ENCODE data around the gene FPGS. TPM values are rescaled to one million over a fixed set of nuclear protein-coding genes. Genes with fewer than 3 reads are reported as not detected.
"Not testable (repeated sequence)": the region's sequence is repeated elsewhere in the genome, so short reads cannot be mapped to it uniquely, and the experiment has no call there.

Gene FPGS
- total RNA-seq, 1 experiment from 2014 or later: 81.7 TPM

DNA sequence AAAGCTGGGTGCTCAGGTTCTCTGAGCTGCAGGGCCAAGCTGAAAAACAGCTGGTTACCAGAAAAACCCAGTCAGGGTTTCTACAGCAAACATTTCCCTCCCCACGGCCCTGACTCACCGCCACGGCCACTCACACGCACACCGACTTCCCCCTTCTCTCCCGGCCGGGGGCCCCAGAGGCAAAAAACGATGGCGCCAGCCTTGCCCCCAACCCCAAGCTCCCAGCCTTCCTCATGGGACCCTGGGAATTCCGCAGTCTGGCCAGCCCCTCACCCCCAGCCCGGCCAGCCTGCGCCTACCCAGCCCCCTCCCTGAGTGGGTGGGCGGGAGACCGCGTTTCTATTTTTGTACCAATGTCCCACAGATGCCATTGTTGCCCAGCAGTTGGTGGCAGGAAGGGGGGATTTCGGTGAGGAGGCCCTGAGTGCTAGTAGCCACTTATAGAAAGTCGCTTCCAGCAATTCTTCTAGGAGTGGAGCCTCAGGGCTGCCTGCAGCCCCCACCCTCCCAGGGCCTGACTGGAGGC is 33.4 kb downstream of the FPGS start:
- no peak for DNase-seq (ENCODE audit: low spot score)
- no peak for ATAC-seq
- ChIA-PET POLR2A (no interaction called here), CTCF (interaction anchor here (0.7 to 1.9 kb wide), 3 partner anchors 10 to 101 kb away, joined by 3 to 6 read pairs (median 6); partner anchors contain the start of gene TOR2A)
- Mint-ChIP-seq H3K27me3 (ENCODE audit: low read depth) (no peaks in the 10 kb centered on the region), H3K27ac (no peak overlapping the region), H3K4me1 (peaks cover 5% of the 10 kb centered on the region), H3K36me3 (no peaks in the 10 kb centered on the region), H3K4me3 (no peak overlapping the region), H3K9me3 (no peaks in the 10 kb centered on the region)
- TF ChIP-seq FOXP1 (CRISPR knock-in tag; IDR thresholded peaks at IDR 0.05; ENCODE audit: borderline replicate concordance): no peak
- no peak for TF ChIP-seq CREM (CRISPR knock-in tag; IDR thresholded peaks at IDR 0.05)
- no peak for TF ChIP-seq JUN (CRISPR knock-in tag; IDR thresholded peaks at IDR 0.05)
- TF ChIP-seq NFATC4 (CRISPR knock-in tag; IDR thresholded peaks at IDR 0.05): no peak
- TF ChIP-seq NFYB (CRISPR knock-in tag; conservative IDR thresholded peaks at IDR 0.05; ENCODE audit: low read depth): no peak
- TF ChIP-seq TEAD1 (CRISPR knock-in tag; IDR thresholded peaks at IDR 0.05): no peak
- TF ChIP-seq ZNF671 (CRISPR knock-in tag; IDR thresholded peaks at IDR 0.05): no peak

DNA sequence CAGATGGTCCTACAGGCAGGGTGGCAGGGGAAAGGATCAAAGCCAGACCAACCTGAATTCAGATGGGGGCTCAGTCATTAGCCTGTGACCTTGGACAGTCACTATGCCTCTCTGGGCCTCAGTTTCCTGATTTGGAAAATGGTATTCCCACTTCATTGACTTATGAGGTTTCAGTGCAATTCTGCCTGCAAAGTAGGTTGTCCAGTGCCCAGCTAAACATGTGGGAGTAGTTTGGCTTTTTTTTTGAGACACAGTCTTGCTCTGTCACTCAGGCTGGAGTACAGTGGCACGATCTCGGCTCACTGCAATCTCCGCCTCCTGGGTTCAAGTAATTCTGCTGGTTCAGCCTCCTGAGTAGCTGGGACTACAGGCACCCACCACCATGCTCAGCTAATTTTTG is 33.9 kb downstream of the FPGS start:
- CTCF ChIA-PET: interaction anchor here (0.6 to 1.7 kb wide), 3 partner anchors 10 to 33 kb away, joined by 3 to 6 read pairs (median 6); no protein-coding TSS in a partner anchor
- DNase-seq (ENCODE audit: low spot score); H3K27me3 Mint-ChIP-seq (ENCODE audit: low read depth); H3K27ac Mint-ChIP-seq; POLR2A ChIA-PET; H3K36me3 Mint-ChIP-seq; H3K9me3 Mint-ChIP-seq; ATAC-seq; H3K4me3 Mint-ChIP-seq; H3K4me1 Mint-ChIP-seq: not testable (repeated sequence)

GRCh38 chr9:127837346-127837745 is 34.7 kb downstream of the FPGS start:
- Mint-ChIP-seq H3K36me3 (no peaks in the 10 kb centered on the region), H3K27me3 (ENCODE audit: low read depth) (no peaks in the 10 kb centered on the region), H3K9me3 (no peaks in the 10 kb centered on the region), H3K4me1 (peaks cover 4% of the 10 kb centered on the region), H3K27ac (no peak overlapping the region), H3K4me3 (no peak overlapping the region)
- ATAC-seq (no peak), DNase-seq (ENCODE audit: low spot score) (no peak)
- TF ChIP-seq RORB (CRISPR knock-in tag; IDR thresholded peaks at IDR 0.05) (no peak), CREM (CRISPR knock-in tag; IDR thresholded peaks at IDR 0.05) (no peak), PRDM15 (CRISPR knock-in tag; IDR thresholded peaks at IDR 0.05) (no peak), CREB1 (CRISPR knock-in tag; IDR thresholded peaks at IDR 0.05) (no peak), NFE2L1 (CRISPR knock-in tag; IDR thresholded peaks at IDR 0.05) (no peak)
- TF ChIP-seq, protein P1, sequence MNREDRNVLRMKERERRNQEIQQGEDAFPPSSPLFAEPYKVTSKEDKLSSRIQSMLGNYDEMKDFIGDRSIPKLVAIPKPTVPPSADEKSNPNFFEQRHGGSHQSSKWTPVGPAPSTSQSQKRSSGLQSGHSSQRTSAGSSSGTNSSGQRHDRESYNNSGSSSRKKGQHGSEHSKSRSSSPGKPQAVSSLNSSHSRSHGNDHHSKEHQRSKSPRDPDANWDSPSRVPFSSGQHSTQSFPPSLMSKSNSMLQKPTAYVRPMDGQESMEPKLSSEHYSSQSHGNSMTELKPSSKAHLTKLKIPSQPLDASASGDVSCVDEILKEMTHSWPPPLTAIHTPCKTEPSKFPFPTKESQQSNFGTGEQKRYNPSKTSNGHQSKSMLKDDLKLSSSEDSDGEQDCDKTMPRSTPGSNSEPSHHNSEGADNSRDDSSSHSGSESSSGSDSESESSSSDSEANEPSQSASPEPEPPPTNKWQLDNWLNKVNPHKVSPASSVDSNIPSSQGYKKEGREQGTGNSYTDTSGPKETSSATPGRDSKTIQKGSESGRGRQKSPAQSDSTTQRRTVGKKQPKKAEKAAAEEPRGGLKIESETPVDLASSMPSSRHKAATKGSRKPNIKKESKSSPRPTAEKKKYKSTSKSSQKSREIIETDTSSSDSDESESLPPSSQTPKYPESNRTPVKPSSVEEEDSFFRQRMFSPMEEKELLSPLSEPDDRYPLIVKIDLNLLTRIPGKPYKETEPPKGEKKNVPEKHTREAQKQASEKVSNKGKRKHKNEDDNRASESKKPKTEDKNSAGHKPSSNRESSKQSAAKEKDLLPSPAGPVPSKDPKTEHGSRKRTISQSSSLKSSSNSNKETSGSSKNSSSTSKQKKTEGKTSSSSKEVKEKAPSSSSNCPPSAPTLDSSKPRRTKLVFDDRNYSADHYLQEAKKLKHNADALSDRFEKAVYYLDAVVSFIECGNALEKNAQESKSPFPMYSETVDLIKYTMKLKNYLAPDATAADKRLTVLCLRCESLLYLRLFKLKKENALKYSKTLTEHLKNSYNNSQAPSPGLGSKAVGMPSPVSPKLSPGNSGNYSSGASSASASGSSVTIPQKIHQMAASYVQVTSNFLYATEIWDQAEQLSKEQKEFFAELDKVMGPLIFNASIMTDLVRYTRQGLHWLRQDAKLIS (CRISPR knock-in tag; IDR thresholded peaks at IDR 0.05; ENCODE audit: borderline replicate concordance): no peak
- TF ChIP-seq, protein P2, sequence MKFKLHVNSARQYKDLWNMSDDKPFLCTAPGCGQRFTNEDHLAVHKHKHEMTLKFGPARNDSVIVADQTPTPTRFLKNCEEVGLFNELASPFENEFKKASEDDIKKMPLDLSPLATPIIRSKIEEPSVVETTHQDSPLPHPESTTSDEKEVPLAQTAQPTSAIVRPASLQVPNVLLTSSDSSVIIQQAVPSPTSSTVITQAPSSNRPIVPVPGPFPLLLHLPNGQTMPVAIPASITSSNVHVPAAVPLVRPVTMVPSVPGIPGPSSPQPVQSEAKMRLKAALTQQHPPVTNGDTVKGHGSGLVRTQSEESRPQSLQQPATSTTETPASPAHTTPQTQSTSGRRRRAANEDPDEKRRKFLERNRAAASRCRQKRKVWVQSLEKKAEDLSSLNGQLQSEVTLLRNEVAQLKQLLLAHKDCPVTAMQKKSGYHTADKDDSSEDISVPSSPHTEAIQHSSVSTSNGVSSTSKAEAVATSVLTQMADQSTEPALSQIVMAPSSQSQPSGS (CRISPR knock-in tag; IDR thresholded peaks at IDR 0.05; ENCODE audit: borderline replicate concordance, low read depth): no peak
- TF ChIP-seq, protein P3, sequence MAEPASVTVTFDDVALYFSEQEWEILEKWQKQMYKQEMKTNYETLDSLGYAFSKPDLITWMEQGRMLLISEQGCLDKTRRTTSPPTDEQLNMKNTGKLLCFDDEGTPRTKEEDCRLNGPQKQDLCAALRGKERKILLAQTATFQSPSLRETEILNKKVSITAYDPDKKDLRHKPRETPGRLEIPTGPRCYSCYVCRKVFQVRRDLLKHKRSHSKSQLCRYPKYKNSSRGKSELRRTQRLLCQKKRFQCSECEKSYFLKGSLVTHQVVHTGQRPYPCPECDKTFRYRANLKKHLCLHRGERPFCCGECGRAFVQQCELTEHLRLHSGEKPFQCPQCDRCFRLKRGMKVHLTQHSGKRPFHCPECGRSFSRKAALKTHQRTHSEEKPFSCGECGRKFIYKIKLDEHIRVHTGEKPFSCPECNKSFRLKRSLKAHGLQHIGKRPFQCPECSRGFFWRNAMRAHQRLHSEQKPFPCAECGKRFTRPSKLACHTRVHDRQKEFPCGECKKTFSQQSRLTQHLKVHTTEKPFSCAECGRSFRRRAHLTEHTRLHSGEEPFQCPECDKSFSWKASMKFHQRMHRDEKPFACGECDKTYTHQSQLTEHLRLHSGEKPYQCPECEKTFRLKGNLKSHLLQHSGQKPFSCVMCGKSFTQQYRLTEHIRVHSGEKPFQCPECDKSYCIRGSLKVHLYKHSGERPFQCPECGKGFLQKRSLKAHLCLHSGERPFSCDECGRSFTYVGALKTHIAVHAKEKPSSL (CRISPR knock-in tag; conservative IDR thresholded peaks at IDR 0.05): no peak
- CTCF ChIA-PET: interaction anchor here (0.6 to 1.3 kb wide), 3 partner anchors 15 to 32 kb away, joined by 3 to 6 read pairs (median 3); no protein-coding TSS in a partner anchor
- POLR2A ChIA-PET: no interaction called here

Measured in WTC11 (cell line).